ENCODE measurements around the gene HIF1A. TPM values are rescaled to one million over a fixed set of nuclear protein-coding genes. Genes with fewer than 3 reads are reported as not detected.
"Not testable (repeated sequence)": the region's sequence is repeated elsewhere in the genome, so short reads cannot be mapped to it uniquely, and the experiment has no call there.

HIF1A gene
- polyA plus RNA-seq, 3 donors = 155 to 165 (median 160) TPM

GRCh38 chr14:61724133-61724532 is 28.8 kb downstream of the HIF1A start:
- DNase-seq (ENCODE audit: extremely low read depth in 1 of 11, low read depth in 9 of 11, low spot score in 4 of 11) = no peak

- DNase-seq (ENCODE audit: extremely low read depth in 1 of 11, low read depth in 9 of 11, low spot score in 4 of 11) = no peak
Observed at GRCh38 chr14:61726778-61727658, 31.7 kb downstream of the HIF1A start.

- DNase-seq (ENCODE audit: extremely low read depth in 1 of 11, low read depth in 9 of 11, low spot score in 4 of 11) = no peak
Observed at GRCh38 chr14:61730756-61731373, 35.6 kb downstream of the HIF1A start.

GRCh38 chr14:61733972-61734371 is 38.7 kb downstream of the HIF1A start:
- DNase-seq (ENCODE audit: extremely low read depth in 1 of 11, low read depth in 9 of 11, low spot score in 4 of 11) = no peak

GRCh38 chr14:61736751-61737150 is 41.4 kb downstream of the HIF1A start:
- DNase-seq (ENCODE audit: extremely low read depth in 1 of 11, low read depth in 9 of 11, low spot score in 4 of 11) = no peak

GRCh38 chr14:61737915-61738314 is 42.6 kb downstream of the HIF1A start:
- no peak for DNase-seq (ENCODE audit: extremely low read depth in 1 of 11, low read depth in 9 of 11, low spot score in 4 of 11)

GRCh38 chr14:61739133-61739532 is 43.8 kb downstream of the HIF1A start:
- DNase-seq (ENCODE audit: extremely low read depth in 1 of 11, low read depth in 9 of 11, low spot score in 4 of 11) = no peak

- DNase-seq (ENCODE audit: extremely low read depth in 1 of 11, low read depth in 9 of 11, low spot score in 4 of 11) = no peak
Observed at GRCh38 chr14:61742371-61742770, 47.1 kb downstream of the HIF1A start.

GRCh38 chr14:61744238-61744637 is 48.9 kb downstream of the HIF1A start:
- no peak for DNase-seq (ENCODE audit: extremely low read depth in 1 of 11, low read depth in 9 of 11, low spot score in 4 of 11)

- not testable (repeated sequence) for DNase-seq (ENCODE audit: extremely low read depth in 1 of 11, low read depth in 9 of 11, low spot score in 4 of 11)
Observed at GRCh38 chr14:61746346-61746745, 51.0 kb downstream of the HIF1A start.

GRCh38 chr14:61746881-61747280 is 51.6 kb downstream of the HIF1A start:
- DNase-seq (ENCODE audit: extremely low read depth in 1 of 11, low read depth in 9 of 11, low spot score in 4 of 11) = no peak

- no peak for DNase-seq (ENCODE audit: extremely low read depth in 1 of 11, low read depth in 9 of 11, low spot score in 4 of 11)
Observed at GRCh38 chr14:61747342-61747741, 52.0 kb downstream of the HIF1A start.

- no peak for DNase-seq (ENCODE audit: extremely low read depth in 1 of 11, low read depth in 9 of 11, low spot score in 4 of 11)
Observed at GRCh38 chr14:61749264-61749663, 54.0 kb downstream of the HIF1A start.

- DNase-seq (ENCODE audit: extremely low read depth in 1 of 11, low read depth in 9 of 11, low spot score in 4 of 11) = no peak
Observed at GRCh38 chr14:61749867-61750266, 54.6 kb downstream of the HIF1A start.

GRCh38 chr14:61750708-61751474 is 55.6 kb downstream of the HIF1A start:
- peak in 7 of 11 donors; percentile 54 to 72 (median 63) for DNase-seq (ENCODE audit: extremely low read depth in 1 of 11, low read depth in 9 of 11, low spot score in 4 of 11)

- no peak for DNase-seq (ENCODE audit: extremely low read depth in 1 of 11, low read depth in 9 of 11, low spot score in 4 of 11)
Observed at GRCh38 chr14:61751475-61751989, 56.2 kb downstream of the HIF1A start.

GRCh38 chr14:61752626-61753025 is 57.3 kb downstream of the HIF1A start:
- DNase-seq (ENCODE audit: extremely low read depth in 1 of 11, low read depth in 9 of 11, low spot score in 4 of 11) = no peak

- no peak for DNase-seq (ENCODE audit: extremely low read depth in 1 of 11, low read depth in 9 of 11, low spot score in 4 of 11)
Observed at GRCh38 chr14:61753631-61754030, 58.3 kb downstream of the HIF1A start.

- no peak for DNase-seq (ENCODE audit: extremely low read depth in 1 of 11, low read depth in 9 of 11, low spot score in 4 of 11)
Observed at GRCh38 chr14:61754627-61755381, 59.5 kb downstream of the HIF1A start.

Measured in renal cortex interstitium (tissue), 11 donors.